SU-DHL-6 (cell line): ENCODE data around the gene AKAP12.

Experiments used
- H2AFZ ChIP-seq: fragments of 200-600 bp; sonication (generic); 2 replicates; pipeline ENCODE4 v1.6.1; 2014; ENCODE audit warnings: low read depth, mild to moderate bottlenecking, moderate library complexity, mixed read lengths, antibody characterized with exemption, low read length; ENCODE audit not compliant: severe bottlenecking
- H3F3A ChIP-seq: fragments of 200-600 bp; shearing (Covaris generic); 2 replicates; pipeline ENCODE4 v1.6.0; 2016; ENCODE audit warnings: antibody characterized with exemption, mild to moderate bottlenecking; ENCODE audit not compliant: insufficient read depth
- H3K27ac ChIP-seq: fragments of 200-600 bp; sonication (generic); 2 replicates; pipeline ENCODE4 v1.5.1; 2016; ENCODE audit warnings: low read depth, mild to moderate bottlenecking, low read length, moderate library complexity, mixed read lengths
- H3K27me3 ChIP-seq: fragments of 200-600 bp; sonication (generic), shearing (Covaris generic); 2 replicates; pipeline ENCODE4 v1.6.0; 2014; ENCODE audit warnings: mild to moderate bottlenecking, low read length
- H3K36me3 ChIP-seq: fragments of 200-600 bp; sonication (generic); 2 replicates; pipeline ENCODE4 v1.6.1; 2014; ENCODE audit warnings: mild to moderate bottlenecking, low read length, mixed read lengths
- H3K4me2 ChIP-seq: fragments of 300-600, 200-600 bp; shearing (Covaris generic), sonication (generic); 2 replicates; pipeline ENCODE4 v1.6.0; 2014; ENCODE audit warnings: low read length, low read depth, mild to moderate bottlenecking; ENCODE audit not compliant: poor library complexity, severe bottlenecking
- H3K4me3 ChIP-seq: fragments of 200-600 bp; sonication (generic); 2 replicates; pipeline ENCODE4 v1.5.1; 2014; ENCODE audit warnings: antibody characterized with exemption, low read length, mild to moderate bottlenecking, mixed read lengths; ENCODE audit not compliant: insufficient read depth, poor library complexity, severe bottlenecking
- H3K79me2 ChIP-seq: fragments of 200-600 bp; sonication (generic); 2 replicates; pipeline ENCODE4 v1.6.1; 2014; ENCODE audit warnings: mild to moderate bottlenecking, low read length, moderate library complexity; ENCODE audit not compliant: insufficient read depth
- H3K9ac ChIP-seq: fragments of 200-600 bp; sonication (generic); 2 replicates; pipeline ENCODE4 v1.7.0; 2014; ENCODE audit warnings: mild to moderate bottlenecking, low read length
- H3K9me2 ChIP-seq: fragments of 200-600 bp; sonication (generic); replicated peaks from 2 replicates; pipeline ENCODE4 v1.6.1; 2014; ENCODE audit warnings: low read length; ENCODE audit not compliant: insufficient read depth
- H3K9me3 ChIP-seq: fragments of 200-600 bp; sonication (generic); 2 replicates; pipeline ENCODE4 v1.6.1; 2014; ENCODE audit warnings: low read length, mixed read lengths; ENCODE audit not compliant: insufficient read depth
- H4K20me1 ChIP-seq: fragments of 200-600 bp; sonication (generic); 2 replicates; pipeline ENCODE4 v1.6.1; 2014; ENCODE audit warnings: low read depth, mild to moderate bottlenecking, antibody characterized with exemption, low read length, moderate library complexity, mixed read lengths
- CTCF ChIP-seq: fragments of 200-600 bp; sonication (generic); IDR thresholded peaks from one replicate; pipeline ENCODE4 v1.5.1; 2017; ENCODE audit warnings: antibody characterized with exemption, mild to moderate bottlenecking, low read length, moderate library complexity; ENCODE audit not compliant: insufficient read depth, poor library complexity, severe bottlenecking
- EZH2phosphoT487 ChIP-seq: fragments of 200-600 bp; sonication (generic), shearing (Covaris generic); conservative IDR thresholded peaks from 2 replicates; pipeline ENCODE4 v1.6.1; 2018; ENCODE audit warnings: mild to moderate bottlenecking, antibody characterized with exemption, low read length, moderate library complexity, mixed read lengths

Gene AKAP12

GRCh38 chr6:151211075-151211474, 28.7 kb upstream of the AKAP12 start:
- no peaks in the 10 kb centered on the region for H3K36me3 ChIP-seq
- H3K9ac ChIP-seq, result no peak overlapping the region
- H3K4me3 ChIP-seq, result no peak overlapping the region
- H3F3A ChIP-seq, result no peaks in the 10 kb centered on the region
- no peaks in the 10 kb centered on the region for H3K9me3 ChIP-seq
- no peaks in the 10 kb centered on the region for H3K27me3 ChIP-seq
- no peak overlapping the region for H3K27ac ChIP-seq
- no peaks in the 10 kb centered on the region for H4K20me1 ChIP-seq
- TF ChIP-seq CTCF (no peak), EZH2phosphoT487 (no peak)
- no peaks in the 10 kb centered on the region for H3K79me2 ChIP-seq
- H3K9me2 ChIP-seq, result no peaks in the 10 kb centered on the region
- no peak overlapping the region for H3K4me2 ChIP-seq
- H2AFZ ChIP-seq, result no peak overlapping the region

GRCh38 chr6:151213352-151213751, 26.4 kb upstream of the AKAP12 start:
- H2AFZ ChIP-seq, result no peak overlapping the region
- no peak overlapping the region for H3K9ac ChIP-seq
- no peak overlapping the region for H3K4me3 ChIP-seq
- no peak overlapping the region for H3K4me2 ChIP-seq
- no peaks in the 10 kb centered on the region for H3F3A ChIP-seq
- H3K9me3 ChIP-seq, result no peaks in the 10 kb centered on the region
- no peaks in the 10 kb centered on the region for H4K20me1 ChIP-seq
- no peak overlapping the region for H3K27ac ChIP-seq
- no peaks in the 10 kb centered on the region for H3K27me3 ChIP-seq
- no peaks in the 10 kb centered on the region for H3K9me2 ChIP-seq
- no peaks in the 10 kb centered on the region for H3K79me2 ChIP-seq
- TF ChIP-seq CTCF (no peak), EZH2phosphoT487 (no peak)
- H3K36me3 ChIP-seq, result no peaks in the 10 kb centered on the region

- Histone ChIP-seq H3K9me2 (no peaks in the 10 kb centered on the region), H3K4me2 (no peak overlapping the region), H3K27me3 (no peaks in the 10 kb centered on the region), H3K79me2 (no peaks in the 10 kb centered on the region), H3K9ac (no peak overlapping the region), H3K36me3 (no peaks in the 10 kb centered on the region), H4K20me1 (no peaks in the 10 kb centered on the region), H3F3A (no peaks in the 10 kb centered on the region), H3K9me3 (no peaks in the 10 kb centered on the region), H3K27ac (no peak overlapping the region), H3K4me3 (no peak overlapping the region), H2AFZ (no peak overlapping the region)
- TF ChIP-seq EZH2phosphoT487 (no peak), CTCF (no peak)
These were observed 23.8 kb upstream of the AKAP12 start for GRCh38 chr6:151215999-151216398.
